ENCODE measurements around the gene KCNK7. TPM values are rescaled to one million over a fixed set of nuclear protein-coding genes. Genes with fewer than 3 reads are reported as not detected.

KCNK7 gene
- total RNA-seq, 4 donors from 2014 or later = 1.2 TPM; not detected in 3

DNA sequence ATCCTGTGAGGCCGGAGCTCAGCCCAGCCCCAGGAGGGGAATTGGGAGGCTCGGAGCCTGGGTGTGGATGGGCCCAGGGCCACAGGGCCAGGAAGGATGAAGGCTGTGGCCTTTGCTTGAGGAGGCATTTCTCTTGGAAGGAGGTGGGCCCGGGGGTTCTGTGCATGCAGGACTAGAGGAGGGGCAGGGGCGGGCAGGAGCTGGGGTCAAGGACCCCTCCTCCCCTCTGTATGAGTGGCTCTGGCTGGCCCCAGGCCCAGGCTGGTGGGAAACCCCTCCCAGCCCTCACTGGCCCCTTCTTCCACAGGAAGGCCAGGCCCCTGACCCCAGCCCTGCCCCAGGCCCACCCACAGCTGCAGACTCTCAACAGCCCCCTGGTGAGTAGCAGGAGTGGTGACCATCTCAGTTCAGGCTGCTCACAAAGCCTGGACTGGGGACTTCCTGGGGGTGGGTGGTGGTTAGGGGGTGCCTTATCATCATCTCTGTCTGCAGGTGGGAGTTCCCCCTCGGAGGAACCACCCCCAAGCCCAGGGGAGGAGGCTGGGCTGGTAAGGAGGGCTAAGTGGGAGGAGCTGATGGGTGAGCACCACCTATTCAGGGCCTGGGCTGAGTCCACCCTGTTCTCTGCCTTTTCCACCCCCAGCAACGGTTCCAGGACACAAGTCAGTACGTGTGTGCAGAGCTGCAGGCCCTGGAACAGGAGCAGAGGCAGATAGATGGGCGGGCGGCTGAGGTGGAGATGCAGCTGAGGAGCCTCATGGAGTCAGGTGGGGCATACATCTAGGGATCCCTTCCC is 6.0 kb downstream of the KCNK7 start:
- H3K9me3 ChIP-seq = no peaks in the 10 kb centered on the region
- no peak overlapping the region for H3K4me3 ChIP-seq (replicated peaks in 1 of 3)
- intact Hi-C loops (cut with DNase I) = no loop called here
- no peaks in the 10 kb centered on the region for H3K36me3 ChIP-seq
- whole genome bisulfite sequencing, 2 donors = 64 to 84% methylated on average over 8 to 9 of the region's 9 CpGs
- no peaks in the 10 kb centered on the region for H3K27me3 ChIP-seq
- peaks cover 4 to 21% of the 10 kb centered on the region in 2 donors for H3K4me1 ChIP-seq
- H3K27ac ChIP-seq = no peak overlapping the region
- no peak for TF ChIP-seq POLR2A (IDR thresholded peaks at IDR 0.05)
- TF ChIP-seq, protein P1, sequence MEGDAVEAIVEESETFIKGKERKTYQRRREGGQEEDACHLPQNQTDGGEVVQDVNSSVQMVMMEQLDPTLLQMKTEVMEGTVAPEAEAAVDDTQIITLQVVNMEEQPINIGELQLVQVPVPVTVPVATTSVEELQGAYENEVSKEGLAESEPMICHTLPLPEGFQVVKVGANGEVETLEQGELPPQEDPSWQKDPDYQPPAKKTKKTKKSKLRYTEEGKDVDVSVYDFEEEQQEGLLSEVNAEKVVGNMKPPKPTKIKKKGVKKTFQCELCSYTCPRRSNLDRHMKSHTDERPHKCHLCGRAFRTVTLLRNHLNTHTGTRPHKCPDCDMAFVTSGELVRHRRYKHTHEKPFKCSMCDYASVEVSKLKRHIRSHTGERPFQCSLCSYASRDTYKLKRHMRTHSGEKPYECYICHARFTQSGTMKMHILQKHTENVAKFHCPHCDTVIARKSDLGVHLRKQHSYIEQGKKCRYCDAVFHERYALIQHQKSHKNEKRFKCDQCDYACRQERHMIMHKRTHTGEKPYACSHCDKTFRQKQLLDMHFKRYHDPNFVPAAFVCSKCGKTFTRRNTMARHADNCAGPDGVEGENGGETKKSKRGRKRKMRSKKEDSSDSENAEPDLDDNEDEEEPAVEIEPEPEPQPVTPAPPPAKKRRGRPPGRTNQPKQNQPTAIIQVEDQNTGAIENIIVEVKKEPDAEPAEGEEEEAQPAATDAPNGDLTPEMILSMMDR (IDR thresholded peaks at IDR 0.05) = no peak
- DNase-seq = no peak

GRCh38 chr11:65588199-65589054 is 7.2 kb downstream of the KCNK7 start:
- no peak overlapping the region for H3K4me3 ChIP-seq (replicated peaks in 1 of 3)
- WGBS, 2 donors = 54 to 71% methylated on average over 10 to 11 of the region's 13 CpGs
- DNase-seq = peak; percentile 54 to 57
- no peaks in the 10 kb centered on the region for H3K9me3 ChIP-seq
- intact Hi-C loops (cut with DNase I) = no loop called here
- TF ChIP-seq, protein P1 (IDR thresholded peaks at IDR 0.05) = peak in 5 of 6 experiments; percentile 28 to 52 (median 41)
- TF ChIP-seq POLR2A (IDR thresholded peaks at IDR 0.05) = no peak
- no peaks in the 10 kb centered on the region for H3K27me3 ChIP-seq
- H3K4me1 ChIP-seq = peaks cover 4 to 23% of the 10 kb centered on the region in 2 donors
- H3K27ac ChIP-seq = no peak overlapping the region
- no peaks in the 10 kb centered on the region for H3K36me3 ChIP-seq

DNA sequence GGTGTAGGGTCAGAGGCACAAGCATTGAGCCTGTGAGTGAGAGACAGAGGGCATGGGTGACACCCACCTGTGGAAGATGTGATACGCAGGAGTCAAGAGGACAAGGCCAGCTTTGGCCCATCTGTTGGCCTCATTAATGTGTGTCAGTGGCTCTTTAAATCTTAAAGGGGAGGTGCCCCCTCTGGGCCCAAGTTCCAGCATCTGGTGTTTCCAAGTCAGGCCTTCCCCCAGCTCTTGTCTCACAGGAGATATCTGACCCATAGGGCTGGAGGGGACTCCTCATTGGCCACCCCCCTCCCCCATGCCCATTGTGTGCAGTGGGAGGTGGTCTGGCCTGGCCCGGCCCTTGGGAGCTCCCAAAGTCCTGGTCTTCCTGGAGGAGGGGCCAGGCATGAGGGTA is 8.9 kb downstream of the KCNK7 start:
- TF ChIP-seq, protein P1 (IDR thresholded peaks at IDR 0.05) = no peak
- TF ChIP-seq POLR2A (IDR thresholded peaks at IDR 0.05) = no peak
- no peaks in the 10 kb centered on the region for H3K27me3 ChIP-seq
- WGBS, 2 donors = 90 to 94% methylated on average over 1 to 2 of the region's 2 CpGs
- H3K4me1 ChIP-seq = peaks cover under 1 to 23% of the 10 kb centered on the region in 2 donors
- DNase-seq = no peak
- no peak overlapping the region for H3K4me3 ChIP-seq (replicated peaks in 1 of 3)
- no peaks in the 10 kb centered on the region for H3K36me3 ChIP-seq
- H3K27ac ChIP-seq = peak overlapping the region in 1 of 3 donors; percentile 30
- H3K9me3 ChIP-seq = no peaks in the 10 kb centered on the region
- intact Hi-C loops (cut with DNase I) = no loop called here

- H3K36me3 ChIP-seq = no peaks in the 10 kb centered on the region
- no peaks in the 10 kb centered on the region for H3K27me3 ChIP-seq
- no peak overlapping the region for H3K4me3 ChIP-seq (replicated peaks in 1 of 3)
- H3K9me3 ChIP-seq = no peaks in the 10 kb centered on the region
- 82 to 93% methylated on average over 3 to 4 of the region's 4 CpGs for WGBS, 2 donors
- H3K27ac ChIP-seq = no peak overlapping the region
- TF ChIP-seq, protein P1 (IDR thresholded peaks at IDR 0.05) = no peak
- no peak for TF ChIP-seq POLR2A (IDR thresholded peaks at IDR 0.05)
- DNase-seq = no peak
- peaks cover 0 to 23% of the 10 kb centered on the region in 2 donors for H3K4me1 ChIP-seq
- intact Hi-C loops (cut with DNase I) = no loop called here
Observed at GRCh38 chr11:65586247-65586630, 9.4 kb downstream of the KCNK7 start.

Measured in thyroid gland (tissue), 4 donors.